Lower lobe of right lung (tissue), 2 donors: ENCODE data around the gene TERT. TPM values are rescaled to one million over a fixed set of nuclear protein-coding genes. Genes with fewer than 3 reads are reported as not detected.
A peak's percentile ranks its signal among the peaks of the same experiment; 100 is the strongest.
"Not testable (repeated sequence)": the region's sequence is repeated elsewhere in the genome, so short reads cannot be mapped to it uniquely, and the experiment has no call there.

Source experiments
- ATAC-seq, 2 donors: fragments of 200-7000 bp; cut with Tn5 transposase; one replicate each; pipeline ENCODE4 v1.9.1; 2020 to 2022; ENCODE audit warnings: mild to moderate bottlenecking in 2 of 2, moderate library complexity in 2 of 2
- DNase-seq: peaks from one replicate; pipeline ENCODE4 v3.0.0-alpha.2; 2020
- H3K27ac ChIP-seq: fragments of 200-600 bp; one replicate; pipeline ENCODE4 v1.8.0; 2022
- H3K27me3 ChIP-seq: fragments of 200-600 bp; one replicate; pipeline ENCODE4 v1.8.0; 2022; ENCODE audit warnings: low read depth
- H3K36me3 ChIP-seq: fragments of 200-600 bp; one replicate; pipeline ENCODE4 v1.8.0; 2022; ENCODE audit warnings: mild to moderate bottlenecking
- H3K4me1 ChIP-seq: fragments of 200-600 bp; one replicate; pipeline ENCODE4 v1.8.0; 2022
- H3K4me3 ChIP-seq: fragments of 200-600 bp; one replicate; pipeline ENCODE4 v1.8.0; 2022; ENCODE audit warnings: mild to moderate bottlenecking
- H3K9me3 ChIP-seq: fragments of 200-600 bp; one replicate; pipeline ENCODE4 v1.8.0; 2022
- CTCF ChIP-seq: fragments of 200-600 bp; IDR thresholded peaks from one replicate; pipeline ENCODE4 v1.8.0; 2022; ENCODE audit warnings: antibody characterized with exemption, mild to moderate bottlenecking
- intact Hi-C: fragments of 100-400 bp; cut with DNase I; formaldehyde crosslinking; loops from one replicate; pipeline ENCODE4 v1.11.0; 2022
- total RNA-seq: library from RNA; stranded (reverse); fragmentation: NEBNext Ultra II Directional; extraction: Animal tissue kit (Norgen Biotek cat#: 25700); gene quantifications from one replicate; pipeline ENCODE4 v1.2.1, GENCODE V29; 2021
- donor health status: DM: no; HTN: yes; CAD: no; lungs with severe emphysema.

Gene TERT
- total RNA-seq, 1 donor from 2014 or later, result not detected

DNA sequence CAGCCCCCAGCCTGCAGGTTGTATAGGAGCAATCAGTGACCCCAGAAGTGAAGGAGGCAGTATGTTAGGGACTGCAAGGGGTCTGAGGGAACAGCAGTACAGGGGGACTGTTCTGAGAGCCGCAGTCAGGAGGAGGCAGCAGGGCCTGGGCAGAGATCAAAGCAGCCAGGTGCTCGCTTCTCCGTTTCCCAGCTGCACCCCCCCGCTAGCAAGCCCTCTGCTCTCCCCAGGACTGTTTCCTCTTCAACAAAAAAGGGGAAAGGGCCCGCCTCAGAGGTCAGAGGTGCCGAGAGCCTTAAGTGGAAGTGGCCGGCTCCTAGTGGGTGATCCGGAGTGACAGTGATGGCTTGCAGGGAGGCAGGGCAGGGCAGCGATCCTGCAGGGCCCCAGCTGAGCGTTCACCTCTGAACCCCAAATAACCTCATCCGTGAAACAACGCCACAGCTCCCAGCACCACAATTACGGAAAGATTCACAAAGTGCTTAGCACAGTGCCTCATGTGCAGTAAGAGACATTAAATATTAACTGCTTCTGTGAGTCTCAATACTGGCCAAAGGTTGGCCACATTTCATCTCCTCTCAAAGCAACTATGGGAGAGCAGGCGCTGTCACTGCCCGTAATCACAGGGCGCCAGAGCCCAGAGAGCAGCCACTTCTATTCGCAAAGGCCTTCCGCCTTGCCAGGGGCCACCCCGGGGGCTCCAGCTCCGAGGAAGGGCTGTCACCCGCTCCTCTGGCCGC is 42.1 kb upstream of the TERT start:
- TF ChIP-seq CTCF, result no peak

GRCh38 chr5:1336106-1336561 is 41.3 kb upstream of the TERT start:
- H3K4me3 ChIP-seq, result no peak overlapping the region

More for the DNA sequence above, 42.1 kb upstream of the TERT start:
- no peak overlapping the region for H3K4me3 ChIP-seq
- peaks cover 7% of the 10 kb centered on the region for H3K4me1 ChIP-seq
- H3K27me3 ChIP-seq, result no peaks in the 10 kb centered on the region
- DNase-seq (no peak), ATAC-seq (no peak)
- intact Hi-C loops, result no loop called here
- peaks cover 87% of the 10 kb centered on the region for H3K36me3 ChIP-seq
- no peaks in the 10 kb centered on the region for H3K9me3 ChIP-seq
- no peak overlapping the region for H3K27ac ChIP-seq

DNA sequence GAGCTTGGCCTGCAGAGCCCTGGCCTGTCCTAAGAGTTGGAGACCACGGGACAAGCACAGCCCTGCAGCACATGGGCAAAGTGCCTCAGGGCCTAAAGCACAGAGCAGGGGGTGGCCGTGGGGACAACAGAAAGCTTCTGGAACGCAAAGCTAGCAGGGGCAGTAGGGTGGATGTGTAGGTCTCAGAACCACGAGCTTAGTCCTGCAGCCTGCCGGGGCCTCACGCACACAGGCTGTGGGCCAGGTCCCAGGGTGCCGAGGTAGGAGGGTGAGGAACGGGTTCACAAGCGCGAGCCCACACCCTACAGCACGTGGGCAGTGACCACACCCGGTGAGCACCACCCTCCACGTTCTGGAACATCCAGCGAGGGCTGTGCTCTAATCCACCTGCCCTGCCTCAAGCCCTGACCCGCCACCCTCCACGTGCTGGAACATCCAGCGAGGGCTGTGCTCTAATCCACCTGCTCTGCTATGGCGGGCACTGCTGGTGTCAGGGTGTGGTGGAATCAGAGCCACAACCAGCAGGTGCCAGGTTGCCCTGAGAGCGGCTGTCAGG is 40.8 kb upstream of the TERT start:
- H3K4me3 ChIP-seq, result no peak overlapping the region
- ATAC-seq (peak in 1 of 2 donors; percentile 2), DNase-seq (no peak)
- peaks cover 15% of the 10 kb centered on the region for H3K4me1 ChIP-seq
- no peak overlapping the region for H3K27ac ChIP-seq
- H3K36me3 ChIP-seq, result peaks cover 87% of the 10 kb centered on the region
- H3K9me3 ChIP-seq, result no peaks in the 10 kb centered on the region
- no peak for TF ChIP-seq CTCF
- no peaks in the 10 kb centered on the region for H3K27me3 ChIP-seq
- intact Hi-C loops, result no loop called here

More at GRCh38 chr5:1336106-1336561, 41.3 kb upstream of the TERT start:
- intact Hi-C loops, result no loop called here
- Histone ChIP-seq H3K36me3 (peaks cover 87% of the 10 kb centered on the region), H3K9me3 (no peaks in the 10 kb centered on the region), H3K27me3 (no peaks in the 10 kb centered on the region), H3K27ac (no peak overlapping the region), H3K4me1 (peaks cover 11% of the 10 kb centered on the region)
- DNase-seq (no peak), ATAC-seq (no peak)
- no peak for TF ChIP-seq CTCF

- no peaks in the 10 kb centered on the region for H3K9me3 ChIP-seq
- intact Hi-C loops, result no loop called here
- no peaks in the 10 kb centered on the region for H3K27me3 ChIP-seq
- H3K4me1 ChIP-seq, result peaks cover 15% of the 10 kb centered on the region
- peaks cover 87% of the 10 kb centered on the region for H3K36me3 ChIP-seq
- TF ChIP-seq CTCF, result no peak
- DNase-seq (no peak), ATAC-seq (no peak)
- no peak overlapping the region for H3K4me3 ChIP-seq
- H3K27ac ChIP-seq, result no peak overlapping the region
These were observed 40.1 kb upstream of the TERT start for GRCh38 chr5:1334831-1335539.

DNA sequence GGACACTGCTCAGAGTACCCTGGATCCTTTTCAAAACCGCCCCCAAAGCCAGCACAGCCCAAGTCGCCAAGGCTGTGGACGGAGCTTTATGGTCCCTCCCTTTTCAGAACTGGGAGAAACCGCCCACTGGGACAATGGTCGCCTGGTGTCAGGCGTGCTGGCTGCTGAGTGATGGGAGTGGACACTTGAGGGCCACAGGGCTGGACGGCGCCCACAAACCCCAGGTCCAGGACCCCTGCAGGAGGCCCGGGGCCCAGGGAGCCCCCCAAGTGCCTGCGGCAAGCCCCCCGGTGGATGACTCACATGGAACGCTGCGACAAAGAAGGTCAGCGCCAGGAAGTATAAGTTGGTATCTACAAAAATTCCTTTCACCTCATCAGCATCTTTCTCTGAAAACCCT is 39.1 kb upstream of the TERT start:
- intact Hi-C loops, result no loop called here
- no peak for DNase-seq
- no peak for ATAC-seq
- H3K27ac ChIP-seq, result no peak overlapping the region
- H3K4me1 ChIP-seq, result peaks cover 18% of the 10 kb centered on the region
- peaks cover 87% of the 10 kb centered on the region for H3K36me3 ChIP-seq
- no peaks in the 10 kb centered on the region for H3K27me3 ChIP-seq
- no peak for TF ChIP-seq CTCF
- H3K4me3 ChIP-seq, result no peak overlapping the region
- no peaks in the 10 kb centered on the region for H3K9me3 ChIP-seq

- intact Hi-C loops, H3K4me3 ChIP-seq, H3K27ac ChIP-seq, ATAC-seq, DNase-seq, H3K9me3 ChIP-seq, H3K27me3 ChIP-seq: not testable (repeated sequence)
- peaks cover 83% of the 10 kb centered on the region for H3K36me3 ChIP-seq
- peaks cover 19% of the 10 kb centered on the region for H3K4me1 ChIP-seq
These were observed 38.4 kb upstream of the TERT start for GRCh38 chr5:1333286-1333685.
